ENCODE results near the gene FOXM1.

FOXM1 gene

GRCh38 chr12:2835691-2836403 lies 41.1 kb downstream of the FOXM1 start:
- DNase-seq, result no peak

GRCh38 chr12:2834581-2835491 lies 42.1 kb downstream of the FOXM1 start, which contains the start of gene NRIP2:
Gene NRIP2 (minus strand): TSS chr12:2835035. CDS start chr12:2834983, 52 bp downstream.
- no peak for DNase-seq

GRCh38 chr12:2833810-2834209 lies 43.2 kb downstream of the FOXM1 start:
- no peak for DNase-seq

GRCh38 chr12:2833327-2833726 lies 43.6 kb downstream of the FOXM1 start:
- DNase-seq, result no peak

DNA sequence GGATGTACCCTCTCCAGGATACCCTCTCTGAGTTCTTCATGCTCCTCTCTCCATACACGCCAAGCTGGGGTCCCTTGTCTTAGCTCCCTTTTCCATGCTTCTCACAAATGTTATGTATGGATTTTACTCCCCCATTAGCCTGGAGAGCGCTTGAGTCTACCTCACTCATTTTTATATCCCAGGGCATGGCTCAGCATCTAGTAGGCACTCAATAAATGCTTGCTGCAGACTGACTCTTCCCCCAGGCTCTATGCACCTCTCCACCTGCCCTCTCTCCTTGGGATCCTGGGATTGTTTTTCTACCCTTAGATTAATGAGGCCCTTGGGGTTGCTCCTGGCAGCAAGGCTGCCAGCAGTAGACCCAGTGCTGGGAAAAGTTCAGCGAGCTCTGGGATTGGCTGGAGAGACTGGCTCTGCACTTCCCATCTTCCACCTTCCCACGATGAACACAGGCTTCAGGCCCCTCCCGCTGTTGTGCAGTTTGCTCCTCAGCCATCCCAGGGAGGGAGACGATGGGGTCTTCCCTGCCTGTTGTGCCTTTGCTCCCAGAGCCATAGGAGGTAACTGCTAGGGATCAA lies 44.3 kb downstream of the FOXM1 start:
- DNase-seq, result no peak

DNA sequence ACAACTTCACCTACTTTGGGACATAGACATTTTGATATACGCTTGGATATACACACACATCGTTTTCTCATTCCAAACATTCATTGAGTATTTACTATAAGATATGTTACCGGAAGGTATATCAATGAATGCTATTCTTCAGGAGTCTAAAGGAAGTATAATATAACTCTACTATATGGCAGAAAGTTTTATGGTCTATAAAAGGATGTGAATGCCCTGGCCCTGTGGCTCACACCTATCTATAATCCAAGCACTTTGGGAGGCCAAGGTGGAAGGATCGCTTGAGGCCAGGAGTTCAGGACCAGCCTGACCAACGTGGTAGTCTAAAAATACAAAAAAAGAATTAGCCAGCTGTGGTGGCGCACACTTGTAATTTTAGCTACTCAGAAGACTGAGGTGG lies 47.7 kb downstream of the FOXM1 start:
- DNase-seq, result no peak

DNA sequence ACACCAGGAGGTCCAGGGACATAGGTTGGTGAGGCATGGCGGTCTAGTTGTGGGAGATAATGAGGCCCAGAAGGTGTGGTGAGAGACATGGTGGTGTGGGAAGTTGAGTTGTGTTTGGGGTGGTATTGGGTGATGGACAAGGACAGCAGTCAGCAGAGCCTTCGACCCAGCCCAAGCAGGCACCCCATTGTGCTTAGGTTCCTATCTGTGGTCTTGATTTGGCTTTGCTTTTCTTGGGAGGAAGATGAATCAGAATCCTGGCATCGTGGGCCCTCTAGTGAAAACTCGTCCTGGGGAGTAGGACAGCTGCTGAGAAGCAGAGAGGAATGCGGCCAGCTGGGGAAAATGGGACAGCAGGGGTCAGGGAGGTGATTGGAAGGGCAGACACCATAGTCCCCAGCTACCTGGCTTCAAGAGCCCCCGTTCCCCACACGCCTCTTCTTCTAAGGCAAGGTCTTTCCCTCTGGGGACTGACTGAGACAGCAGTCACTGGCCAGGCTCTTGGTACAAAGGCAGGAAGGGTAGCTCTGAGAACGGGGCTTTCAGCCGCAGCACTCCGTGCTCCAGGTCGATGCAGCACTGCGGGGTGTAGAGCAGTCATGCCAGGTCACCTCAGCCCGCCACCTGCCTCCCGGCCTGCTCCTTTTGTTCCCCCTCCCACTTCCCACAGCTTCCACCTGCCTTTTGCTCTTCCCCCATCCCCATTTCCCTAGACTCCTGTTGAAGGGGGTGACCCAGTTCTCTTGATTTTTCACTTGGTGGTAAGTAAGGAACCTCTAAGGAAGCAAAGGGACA lies 50.1 kb downstream of the FOXM1 start:
- DNase-seq, result no peak

GRCh38 chr12:2826036-2826435 lies 50.9 kb downstream of the FOXM1 start:
- no peak for DNase-seq

DNA sequence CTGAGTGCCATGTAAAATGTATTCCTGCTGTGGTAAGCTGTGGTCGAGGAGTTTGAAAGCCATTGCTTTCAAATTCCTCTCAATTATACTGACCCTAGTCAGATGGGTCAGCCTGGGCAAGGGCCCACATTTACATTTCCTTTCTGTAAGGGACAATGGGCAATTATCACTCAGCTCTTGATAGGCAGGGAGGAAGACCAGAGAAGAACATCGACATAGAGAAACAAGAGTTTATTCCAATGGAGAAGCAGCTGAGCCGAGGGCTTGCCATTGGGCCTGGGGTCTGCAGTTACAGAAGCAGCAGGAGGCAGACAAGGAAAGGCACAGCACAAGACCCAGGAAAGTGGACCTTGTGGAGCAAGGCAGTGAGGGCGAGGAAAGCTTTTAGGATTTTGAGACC lies 51.8 kb downstream of the FOXM1 start:
- no peak for DNase-seq

DNA sequence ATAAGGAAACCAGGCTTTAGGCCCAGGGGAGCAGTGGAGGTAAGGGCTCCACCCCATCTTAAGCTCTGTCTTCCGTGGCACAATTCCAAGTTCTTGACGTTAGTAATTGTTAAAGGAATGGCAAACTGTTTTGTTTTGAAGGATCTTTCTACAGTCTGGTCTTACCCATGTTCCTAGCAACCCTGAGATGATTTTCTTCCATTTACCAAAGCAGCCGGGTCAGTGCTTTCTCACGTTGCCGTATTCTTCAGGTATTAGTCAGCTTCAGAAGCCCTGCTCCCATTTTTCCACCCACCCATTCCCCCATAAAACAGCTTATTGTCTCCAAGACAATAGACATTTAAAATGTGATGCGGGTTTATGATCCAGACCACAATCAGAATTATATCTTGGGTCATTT lies 52.4 kb downstream of the FOXM1 start:
- no peak for DNase-seq

DNA sequence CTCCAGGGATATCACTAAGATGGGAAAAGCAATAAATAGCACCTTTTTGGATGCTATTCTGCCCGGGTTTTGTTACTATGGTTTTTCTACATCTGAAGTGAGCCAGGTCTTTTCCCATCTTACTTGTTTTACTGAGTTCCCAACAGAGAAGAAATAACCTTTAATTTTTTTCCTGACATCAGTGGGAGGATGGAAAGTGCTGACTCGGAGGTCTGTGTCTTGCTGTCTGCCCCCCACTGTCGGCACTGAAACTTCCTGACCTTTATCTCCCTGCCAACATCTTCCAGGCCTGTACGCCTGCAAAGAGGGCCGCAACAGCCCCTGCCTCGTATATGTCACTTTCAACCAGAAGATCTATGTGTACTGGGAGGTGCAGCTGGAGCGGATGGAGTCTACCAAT lies 53.5 kb downstream of the FOXM1 start:
- DNase-seq, result no peak

DNA sequence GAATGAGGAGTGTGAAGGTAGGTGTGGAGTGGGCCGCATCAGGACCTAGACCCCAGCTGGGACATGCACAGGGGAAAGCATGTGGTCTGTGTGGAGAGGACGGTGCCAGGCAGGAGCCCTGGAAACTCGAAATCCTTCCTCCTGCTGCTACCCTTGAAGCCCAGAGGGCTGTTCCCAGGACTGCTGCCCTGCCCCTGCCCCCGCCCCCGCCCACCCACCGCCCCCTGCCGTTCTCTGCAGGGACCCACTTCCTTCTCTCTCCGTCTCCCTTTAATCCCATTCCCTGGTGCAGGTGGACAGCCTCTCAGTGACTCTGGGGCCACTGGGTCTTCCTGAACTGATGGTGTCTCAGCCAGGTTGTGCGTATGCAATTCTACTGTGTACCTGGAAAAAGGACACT lies 56.5 kb downstream of the FOXM1 start:
- DNase-seq, result no peak

DNA sequence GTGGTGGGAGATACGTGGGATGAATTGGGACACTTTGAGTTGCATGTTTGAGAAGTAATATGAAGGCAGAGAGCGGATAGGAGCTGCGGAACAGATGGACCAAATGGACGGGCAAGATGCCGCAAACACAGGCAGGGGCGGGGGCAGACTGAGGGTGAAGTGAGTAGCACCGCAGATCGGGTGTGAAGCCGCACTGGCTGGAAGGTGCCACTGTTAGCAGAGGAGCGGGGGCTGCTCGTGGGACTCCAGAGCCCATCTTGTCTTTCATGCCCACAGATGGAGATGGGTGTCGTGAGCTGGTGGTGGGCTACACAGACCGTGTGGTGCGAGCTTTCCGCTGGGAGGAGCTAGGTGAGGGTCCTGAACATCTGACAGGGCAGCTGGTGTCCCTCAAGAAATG lies 57.2 kb downstream of the FOXM1 start:
- no peak for DNase-seq

GRCh38 chr12:2813214-2814185 lies 63.5 kb downstream of the FOXM1 start:
- DNase-seq, result peak; percentile 76 to 79

- DNase-seq, result peak; percentile 90 to 92
These were observed 64.4 kb downstream of the FOXM1 start, which contains the start of gene ITFG2 for GRCh38 chr12:2812290-2813213. Gene ITFG2 (plus strand): TSS chr12:2812668. CDS start chr12:2812761, 93 bp downstream.

- DNase-seq, result no peak
These were observed 65.2 kb downstream of the FOXM1 start for GRCh38 chr12:2811801-2812200.

Measured in Kasumi-1 (cell line).